ENCODE results near the gene TMEM207. TPM values are rescaled to one million over a fixed set of nuclear protein-coding genes. Genes with fewer than 3 reads are reported as not detected.

The TMEM207 gene
- total RNA-seq, 2 experiments from 2014 or later, result not detected

DNA sequence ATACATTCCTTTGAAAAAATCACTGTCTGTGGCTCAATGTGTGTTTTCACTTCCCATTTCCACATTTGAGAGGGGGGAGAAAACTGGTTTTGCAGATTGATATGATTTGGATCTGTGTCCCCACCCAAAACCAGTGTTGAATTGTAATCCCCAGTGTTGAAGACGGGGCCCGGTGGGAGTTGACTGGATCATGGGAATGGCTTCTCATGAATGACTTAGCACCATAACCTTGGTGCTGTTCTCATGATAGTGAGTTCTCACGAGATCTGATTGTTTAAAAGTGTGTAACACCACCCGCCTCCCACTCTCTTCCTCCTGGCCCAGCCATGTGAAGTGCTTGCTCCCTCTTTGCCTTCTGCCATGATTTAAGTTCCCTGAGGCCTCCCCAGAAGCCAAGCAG lies 16.1 kb downstream of the TMEM207 start:
- no peaks in the 10 kb centered on the region for H3K36me3 Mint-ChIP-seq
- H3K27me3 Mint-ChIP-seq, result peaks cover 9% of the 10 kb centered on the region
- H3K4me3 Mint-ChIP-seq, result no peak overlapping the region
- H3K4me1 Mint-ChIP-seq, result no peaks in the 10 kb centered on the region
- ATAC-seq (no peak), DNase-seq (no peak)
- H3K27ac Mint-ChIP-seq, result no peak overlapping the region
- CTCF ChIA-PET, result interaction anchor here (1.0 kb wide), 1 partner anchor 9 kb away, joined by 3 read pairs; no protein-coding TSS in a partner anchor
- H3K9me3 Mint-ChIP-seq (ENCODE audit: low read depth), result no peaks in the 10 kb centered on the region

DNA sequence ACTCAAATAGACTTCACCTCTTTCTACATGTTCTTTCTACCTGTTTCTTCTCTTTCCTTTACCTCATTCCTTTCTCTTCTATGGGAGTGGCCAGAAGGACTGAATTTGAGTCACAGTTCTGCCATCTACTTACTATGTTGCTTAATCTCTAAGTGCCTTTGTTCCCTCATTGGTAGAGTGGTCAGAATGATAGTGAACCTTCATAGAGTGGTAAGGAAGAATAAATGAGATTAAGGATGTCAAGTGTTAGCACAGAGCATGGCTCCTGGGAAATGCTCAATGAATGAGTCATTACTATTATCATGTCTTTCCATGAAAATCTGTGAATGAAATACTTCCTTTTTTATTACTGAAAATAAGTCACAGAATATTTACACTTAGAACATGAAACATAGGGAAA lies 17.5 kb downstream of the TMEM207 start:
- Mint-ChIP-seq H3K27me3 (peaks cover 9% of the 10 kb centered on the region), H3K4me1 (no peaks in the 10 kb centered on the region), H3K9me3 (ENCODE audit: low read depth) (no peaks in the 10 kb centered on the region), H3K27ac (no peak overlapping the region), H3K4me3 (no peak overlapping the region), H3K36me3 (no peaks in the 10 kb centered on the region)
- CTCF ChIA-PET, result no interaction called here
- ATAC-seq, result no peak
- no peak for DNase-seq

DNA sequence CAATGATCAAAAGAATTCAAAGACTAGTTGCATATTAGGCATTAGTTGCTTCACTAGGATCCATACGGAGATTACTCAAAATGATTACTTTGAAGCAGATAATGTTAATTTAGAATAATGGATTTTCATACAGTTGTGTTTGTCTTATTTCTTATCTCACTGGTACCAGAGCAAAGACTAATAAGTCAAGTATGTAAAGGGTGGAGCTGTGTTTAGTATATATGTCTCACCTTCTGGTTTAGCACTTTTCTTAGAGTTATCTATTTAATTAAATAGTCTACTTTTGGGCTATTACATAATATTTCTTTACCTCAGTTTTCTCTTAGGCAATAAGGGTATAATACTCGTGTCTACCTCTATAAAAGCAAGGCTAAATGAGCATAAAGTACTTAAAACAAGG lies 18.8 kb downstream of the TMEM207 start:
- ATAC-seq (no peak), DNase-seq (no peak)
- H3K4me3 Mint-ChIP-seq, result no peak overlapping the region
- CTCF ChIA-PET, result no interaction called here
- peaks cover 3% of the 10 kb centered on the region for H3K27me3 Mint-ChIP-seq
- no peaks in the 10 kb centered on the region for H3K4me1 Mint-ChIP-seq
- no peaks in the 10 kb centered on the region for H3K9me3 Mint-ChIP-seq (ENCODE audit: low read depth)
- no peak overlapping the region for H3K27ac Mint-ChIP-seq
- no peaks in the 10 kb centered on the region for H3K36me3 Mint-ChIP-seq

DNA sequence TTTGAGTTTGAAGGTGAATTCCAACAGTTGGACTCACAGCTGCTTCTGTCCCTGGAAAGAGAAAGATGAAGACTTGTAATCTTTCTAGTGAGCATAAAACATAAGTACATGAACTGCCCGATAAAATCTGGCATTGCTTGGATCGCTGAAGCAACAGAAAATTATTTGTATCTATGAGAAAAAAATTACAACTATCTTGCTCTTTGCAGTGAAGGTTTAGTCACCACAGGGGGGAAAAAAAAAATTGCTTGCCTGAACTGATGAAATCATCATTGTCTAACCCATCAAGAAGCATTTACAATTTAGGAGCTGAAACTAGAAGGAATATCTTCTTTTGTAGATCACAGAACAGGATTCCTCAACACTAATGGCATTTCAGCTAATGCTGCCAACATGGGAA lies 20.0 kb downstream of the TMEM207 start:
- Mint-ChIP-seq H3K4me1 (peaks cover 2% of the 10 kb centered on the region), H3K36me3 (no peaks in the 10 kb centered on the region), H3K27ac (no peak overlapping the region), H3K27me3 (peaks cover 5% of the 10 kb centered on the region), H3K4me3 (no peak overlapping the region), H3K9me3 (ENCODE audit: low read depth) (no peaks in the 10 kb centered on the region)
- CTCF ChIA-PET, result no interaction called here
- DNase-seq (no peak), ATAC-seq (no peak)

DNA sequence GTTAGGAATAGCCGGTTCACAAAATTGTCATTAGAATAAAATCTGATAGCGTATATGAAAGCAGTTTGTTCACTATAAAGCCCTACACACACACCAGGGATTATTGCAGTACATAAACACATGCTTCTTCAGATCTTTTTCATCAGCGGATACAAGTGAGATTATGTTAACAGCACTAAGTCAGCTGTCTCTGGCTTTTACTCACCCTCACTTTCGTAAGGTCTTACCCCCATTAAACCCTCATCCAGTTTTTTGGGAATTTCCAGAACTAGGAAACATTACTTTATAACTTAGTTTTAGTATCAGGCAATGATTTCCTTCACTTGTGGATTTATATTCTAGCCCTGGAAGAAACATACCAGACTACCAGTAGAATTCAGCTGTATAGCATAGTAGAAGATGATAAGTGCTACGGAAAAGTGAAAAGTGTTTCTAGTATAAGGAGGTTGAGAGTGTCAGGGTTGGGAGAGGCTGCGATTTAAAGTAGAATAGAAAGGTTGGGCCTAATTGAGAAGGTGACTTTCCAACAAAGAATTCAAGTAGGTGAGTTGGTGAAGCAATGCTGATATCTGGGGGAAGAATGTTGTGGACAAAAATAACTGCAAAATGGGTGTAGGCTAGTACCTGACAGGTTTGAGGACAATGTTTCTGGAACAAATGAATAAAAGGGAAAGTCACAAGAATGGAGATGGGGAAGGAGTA lies 22.7 kb downstream of the TMEM207 start:
- no peaks in the 10 kb centered on the region for H3K36me3 Mint-ChIP-seq
- no peaks in the 10 kb centered on the region for H3K9me3 Mint-ChIP-seq (ENCODE audit: low read depth)
- H3K4me1 Mint-ChIP-seq, result peaks cover 6% of the 10 kb centered on the region
- CTCF ChIA-PET, result no interaction called here
- H3K4me3 Mint-ChIP-seq, result no peak overlapping the region
- DNase-seq (no peak), ATAC-seq (no peak)
- peaks cover 8% of the 10 kb centered on the region for H3K27me3 Mint-ChIP-seq
- no peak overlapping the region for H3K27ac Mint-ChIP-seq

DNA sequence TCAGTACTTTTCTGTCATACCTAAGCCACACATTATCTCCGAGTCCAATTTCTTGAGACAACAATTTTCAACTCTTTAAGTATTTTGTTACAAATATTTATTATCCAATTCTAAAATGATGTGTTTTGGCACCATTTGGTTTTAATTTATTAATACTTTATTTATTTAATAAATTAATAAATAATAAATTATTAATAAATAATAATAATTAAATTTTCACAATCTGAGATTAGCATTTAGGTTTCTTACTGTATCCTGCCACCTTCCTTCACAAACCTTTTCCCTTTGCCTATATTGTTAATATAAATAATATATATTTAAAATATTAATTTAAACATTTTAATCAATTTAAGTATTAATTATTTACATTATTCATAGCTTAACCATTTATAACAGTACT lies 23.9 kb downstream of the TMEM207 start:
- CTCF ChIA-PET, result interaction anchor here (2.3 kb wide), 1 partner anchor 464 kb away, joined by 14 read pairs; no protein-coding TSS in a partner anchor
- Mint-ChIP-seq H3K4me3 (no peak overlapping the region), H3K27me3 (peaks cover 8% of the 10 kb centered on the region)

DNA sequence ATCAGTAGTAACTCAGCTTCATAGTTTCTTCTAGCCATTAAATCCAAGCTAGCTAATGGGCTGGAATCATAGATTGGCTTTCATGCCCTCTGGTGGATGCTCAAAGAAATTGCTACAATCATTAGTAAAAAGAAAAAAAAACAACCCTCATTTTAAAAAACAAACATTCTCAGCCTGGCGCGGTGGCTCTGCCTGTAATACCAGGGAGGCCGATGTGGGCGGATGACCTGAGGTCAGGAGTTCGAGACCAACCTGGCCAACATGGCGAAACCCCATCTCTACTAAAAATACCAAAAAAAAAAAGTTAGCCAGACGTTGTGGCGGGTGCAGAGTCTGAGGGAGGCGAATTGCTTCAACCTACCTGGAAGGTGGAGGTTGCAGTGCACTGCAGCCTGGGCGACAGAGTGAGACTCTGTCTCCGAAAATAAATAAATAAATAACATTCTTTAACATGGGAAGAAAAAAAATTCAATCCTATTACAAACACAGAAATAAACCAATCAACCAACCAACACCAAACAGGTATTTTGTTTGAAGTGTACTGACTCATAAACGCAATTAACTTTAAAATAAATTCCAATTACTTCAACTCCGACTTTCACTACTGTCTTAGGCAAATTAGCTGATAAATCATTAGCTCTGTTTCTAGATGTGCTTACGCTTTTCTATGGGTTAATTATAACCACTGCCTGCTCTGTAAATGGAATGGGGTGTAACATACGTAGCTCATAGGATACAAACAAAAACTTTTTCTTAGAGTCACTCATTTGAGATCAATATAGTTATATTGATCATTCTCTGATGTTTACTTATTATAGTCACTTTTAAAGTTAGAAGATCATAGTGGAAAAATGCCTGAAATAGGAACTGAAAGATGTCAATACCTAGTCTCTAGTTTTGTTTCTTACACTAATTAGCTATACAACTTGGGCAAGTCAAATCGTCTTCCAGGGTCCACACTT lies 24.9 kb downstream of the TMEM207 start:
- no peaks in the 10 kb centered on the region for H3K36me3 Mint-ChIP-seq
- no peak overlapping the region for H3K4me3 Mint-ChIP-seq
- peak overlapping the region; percentile 28 for H3K27ac Mint-ChIP-seq
- peaks cover 8% of the 10 kb centered on the region for H3K27me3 Mint-ChIP-seq
- H3K9me3 Mint-ChIP-seq (ENCODE audit: low read depth), result no peaks in the 10 kb centered on the region
- CTCF ChIA-PET, result interaction anchor here (0.8 to 2.3 kb wide), 4 partner anchors 8 to 463 kb away, joined by 3 to 14 read pairs (median 3); no protein-coding TSS in a partner anchor
- peak; percentile 53 for ATAC-seq
- peaks cover 6% of the 10 kb centered on the region for H3K4me1 Mint-ChIP-seq
- peak; percentile 44 for DNase-seq

More for the DNA sequence above, 23.9 kb downstream of the TMEM207 start:
- ATAC-seq, result no peak
- Mint-ChIP-seq H3K36me3 (no peaks in the 10 kb centered on the region), H3K27ac (no peak overlapping the region), H3K4me1 (peaks cover 6% of the 10 kb centered on the region), H3K9me3 (ENCODE audit: low read depth) (no peaks in the 10 kb centered on the region)
- DNase-seq, result no peak

DNA sequence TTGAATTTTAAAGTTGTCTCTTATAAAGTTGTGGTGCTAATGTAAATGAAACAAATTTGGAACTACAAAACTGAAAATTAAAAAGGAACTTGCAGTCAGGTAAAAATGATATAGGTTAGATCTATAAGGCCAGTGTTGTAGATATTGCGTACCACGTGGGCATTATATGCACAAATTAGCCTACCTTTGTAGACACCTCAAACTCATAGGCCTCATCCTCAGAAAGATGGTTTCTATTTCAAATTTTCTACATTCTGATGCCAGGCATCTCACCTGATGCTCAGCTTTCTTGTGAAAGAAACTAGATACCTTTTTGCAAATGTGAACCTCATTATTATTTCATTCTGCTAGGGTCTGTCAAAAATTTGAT lies 25.6 kb downstream of the TMEM207 start:
- peaks cover 5% of the 10 kb centered on the region for H3K27me3 Mint-ChIP-seq
- DNase-seq, result no peak
- no peak for ATAC-seq
- no peaks in the 10 kb centered on the region for H3K9me3 Mint-ChIP-seq (ENCODE audit: low read depth)
- CTCF ChIA-PET, result interaction anchor here (0.9 to 2.3 kb wide), 3 partner anchors 9 to 463 kb away, joined by 3 to 14 read pairs (median 3); no protein-coding TSS in a partner anchor
- H3K4me3 Mint-ChIP-seq, result no peak overlapping the region
- H3K4me1 Mint-ChIP-seq, result peaks cover 6% of the 10 kb centered on the region
- no peaks in the 10 kb centered on the region for H3K36me3 Mint-ChIP-seq
- no peak overlapping the region for H3K27ac Mint-ChIP-seq

DNA sequence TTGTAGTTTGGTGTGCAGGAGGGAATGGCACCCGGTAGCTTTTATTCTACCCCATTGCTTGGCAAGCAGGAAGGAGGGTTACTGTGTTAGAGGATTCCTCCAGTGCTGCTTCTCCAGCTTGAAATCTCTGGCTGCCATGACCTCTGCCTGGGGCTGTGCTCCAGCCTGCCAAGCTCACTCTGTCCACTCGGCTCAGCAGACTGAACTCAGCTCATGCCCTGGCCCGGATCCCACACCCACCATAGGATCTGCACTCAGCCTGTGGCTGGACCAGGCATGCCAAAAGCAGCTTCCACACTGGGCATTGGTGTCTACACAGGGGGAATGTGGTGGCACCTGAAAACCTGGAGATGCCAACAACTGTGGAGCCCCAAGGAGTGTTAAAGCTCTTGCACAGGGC lies 35.4 kb downstream of the TMEM207 start:
- no peaks in the 10 kb centered on the region for H3K27me3 Mint-ChIP-seq

DNA sequence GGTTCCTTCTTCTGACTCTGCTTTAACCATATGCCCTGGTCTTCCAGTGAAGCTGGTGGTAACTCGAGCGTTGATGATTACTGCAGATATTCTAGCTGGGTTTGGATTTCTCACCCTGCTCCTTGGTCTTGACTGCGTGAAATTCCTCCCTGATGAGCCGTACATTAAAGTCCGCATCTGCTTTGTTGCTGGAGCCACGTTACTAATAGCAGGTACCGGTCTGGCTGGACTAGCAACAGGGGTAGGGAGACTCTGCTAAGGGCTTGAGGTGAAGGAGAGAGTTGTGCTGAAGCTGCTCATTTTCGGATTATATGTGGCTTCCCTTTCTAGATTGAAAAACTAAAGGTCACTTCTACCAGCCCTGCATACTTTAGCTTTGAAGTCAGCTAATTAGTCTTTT lies 45.0 kb downstream of the TMEM207 start:
- Mint-ChIP-seq H3K9me3 (ENCODE audit: low read depth) (no peaks in the 10 kb centered on the region), H3K4me1 (no peaks in the 10 kb centered on the region), H3K36me3 (no peaks in the 10 kb centered on the region), H3K27me3 (no peaks in the 10 kb centered on the region), H3K27ac (no peak overlapping the region), H3K4me3 (no peak overlapping the region)
- DNase-seq (no peak), ATAC-seq (no peak)
- CTCF ChIA-PET, result no interaction called here

More for the DNA sequence above, 35.4 kb downstream of the TMEM207 start:
- no peak overlapping the region for H3K4me3 Mint-ChIP-seq
- no peak for DNase-seq
- no peaks in the 10 kb centered on the region for H3K4me1 Mint-ChIP-seq
- no peak overlapping the region for H3K27ac Mint-ChIP-seq
- CTCF ChIA-PET, result interaction anchor here (1.4 kb wide), 1 partner anchor 93 kb away, joined by 4 read pairs; the partner anchor contains the start of gene CLDN1
- H3K36me3 Mint-ChIP-seq, result no peaks in the 10 kb centered on the region
- H3K9me3 Mint-ChIP-seq (ENCODE audit: low read depth), result no peaks in the 10 kb centered on the region
- ATAC-seq, result no peak

DNA sequence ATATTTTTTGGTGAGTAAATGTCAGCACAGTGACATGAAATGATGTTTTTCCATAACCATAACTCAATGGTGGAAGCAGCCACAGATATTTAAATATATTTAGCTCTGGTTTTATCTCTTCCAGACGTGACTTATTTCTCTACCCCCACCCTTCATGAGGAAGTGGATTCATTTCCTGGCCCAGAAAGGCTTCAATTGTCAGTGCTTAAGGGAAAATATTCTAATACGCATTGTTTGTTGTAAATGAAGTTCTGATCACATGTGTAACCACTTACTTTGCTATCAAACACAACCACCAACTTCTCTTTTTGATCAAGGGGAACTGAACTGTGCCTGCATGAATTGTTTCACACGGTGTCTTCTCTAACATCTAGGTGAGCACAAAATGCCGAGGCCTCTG lies 47.7 kb downstream of the TMEM207 start:
- CTCF ChIA-PET, result no interaction called here
- Mint-ChIP-seq H3K36me3 (no peaks in the 10 kb centered on the region), H3K27ac (no peak overlapping the region), H3K9me3 (ENCODE audit: low read depth) (no peaks in the 10 kb centered on the region), H3K4me1 (no peaks in the 10 kb centered on the region), H3K4me3 (no peak overlapping the region), H3K27me3 (no peaks in the 10 kb centered on the region)
- no peak for DNase-seq
- no peak for ATAC-seq

DNA sequence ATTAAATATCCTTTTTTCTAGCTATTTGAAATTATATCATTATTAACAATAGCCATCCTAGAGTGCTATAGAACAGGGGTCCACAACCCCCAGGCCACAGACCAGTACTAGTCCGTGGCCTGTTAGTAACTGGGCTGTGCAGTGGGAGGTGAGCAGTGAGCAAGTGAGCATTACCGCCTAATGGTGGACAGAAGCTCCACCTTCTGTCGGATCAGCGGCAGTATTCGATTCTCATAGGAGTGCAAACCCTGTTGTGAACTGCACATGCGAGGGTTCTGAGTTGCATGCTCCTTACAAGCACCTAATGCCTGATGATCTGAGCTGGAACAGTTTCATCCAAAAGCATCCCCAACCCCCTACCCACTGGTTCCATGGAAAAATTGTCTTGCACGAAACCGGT lies 50.0 kb downstream of the TMEM207 start:
- Mint-ChIP-seq H3K9me3 (ENCODE audit: low read depth) (no peaks in the 10 kb centered on the region), H3K4me3 (no peak overlapping the region), H3K27me3 (no peaks in the 10 kb centered on the region), H3K4me1 (no peaks in the 10 kb centered on the region), H3K36me3 (no peaks in the 10 kb centered on the region), H3K27ac (no peak overlapping the region)
- CTCF ChIA-PET, result no interaction called here
- no peak for DNase-seq
- ATAC-seq, result no peak

DNA sequence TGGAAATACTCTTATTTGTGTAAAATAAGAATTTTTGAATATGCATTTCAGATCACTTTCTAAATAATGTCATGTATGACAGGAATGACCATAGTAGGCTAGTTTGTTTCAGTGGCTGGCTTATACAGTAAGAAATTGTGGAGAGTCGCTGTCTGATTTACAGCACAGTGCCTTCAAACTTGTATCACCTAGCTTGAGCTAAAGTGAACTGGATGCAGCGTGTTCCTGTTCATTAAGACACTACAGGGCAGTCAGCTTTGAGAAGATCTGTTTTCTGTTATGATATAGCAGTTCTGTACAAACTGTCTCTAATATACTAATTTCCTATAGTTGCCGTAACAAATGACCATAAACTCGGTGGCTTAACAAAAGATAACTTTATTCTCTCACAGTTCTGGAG lies 51.8 kb downstream of the TMEM207 start:
- Mint-ChIP-seq H3K27ac (no peak overlapping the region), H3K4me1 (no peaks in the 10 kb centered on the region), H3K4me3 (no peak overlapping the region), H3K27me3 (no peaks in the 10 kb centered on the region), H3K36me3 (no peaks in the 10 kb centered on the region), H3K9me3 (ENCODE audit: low read depth) (no peaks in the 10 kb centered on the region)
- ATAC-seq (no peak), DNase-seq (no peak)
- CTCF ChIA-PET, result no interaction called here

DNA sequence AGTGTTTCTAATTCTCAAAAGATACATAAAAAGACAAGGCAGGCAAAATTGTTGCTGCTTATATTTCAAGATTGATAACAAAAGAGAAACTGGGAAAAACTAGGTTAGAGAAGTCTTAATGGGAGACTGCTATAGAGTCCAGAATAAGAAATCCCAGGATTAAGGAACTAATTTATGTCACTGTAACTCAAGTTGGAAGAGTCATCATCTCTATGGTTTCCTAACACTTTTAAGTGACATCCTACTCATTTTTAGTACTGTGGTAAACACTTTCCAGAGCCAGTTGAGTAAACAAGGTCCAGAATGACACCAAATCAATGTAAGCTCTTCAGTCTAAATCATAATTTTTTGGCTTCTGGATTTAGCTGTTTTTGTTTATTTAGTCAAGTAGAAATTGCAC lies 53.7 kb downstream of the TMEM207 start:
- Mint-ChIP-seq H3K9me3 (ENCODE audit: low read depth) (no peaks in the 10 kb centered on the region), H3K27ac (no peak overlapping the region), H3K4me1 (no peaks in the 10 kb centered on the region), H3K36me3 (no peaks in the 10 kb centered on the region), H3K27me3 (no peaks in the 10 kb centered on the region), H3K4me3 (no peak overlapping the region)
- ATAC-seq, result no peak
- CTCF ChIA-PET, result no interaction called here
- DNase-seq, result no peak

Data from activated CD8-positive, alpha-beta memory T cell treated with anti-CD3 and anti-CD28 coated beads, Interleukin-2, amount 10 ng/mL, durations not matched to agents 7 days and 5 days (primary cell).